Astrocyte (in vitro differentiated cells and primary cell): ENCODE results near the gene B3GALT4. TPM values are rescaled to one million over a fixed set of nuclear protein-coding genes. Genes with fewer than 3 reads are reported as not detected.

Source experiments
- DNase-seq: peaks from one replicate; pipeline ENCODE4 v3.0.0-alpha.2; 2010; ENCODE audit warnings: low read depth
- FAIRE-seq: peaks from 2 replicates; lab custom pipeline; 2011; peaks lifted over from hg19 to GRCh38; lab: Jason Lieb, UNC
- H2AFZ ChIP-seq: 2 replicates; pipeline ENCODE4 v1.6.0; 2012; ENCODE audit warnings: low read depth, low read length, inconsistent platforms
- H3K27ac ChIP-seq: 2 replicates; pipeline ENCODE4 v1.5.1; 2011; ENCODE audit warnings: low read depth, low read length, inconsistent platforms
- H3K27me3 ChIP-seq: 2 replicates; pipeline ENCODE4 v1.6.0; 2011; ENCODE audit warnings: low read length, inconsistent platforms; ENCODE audit not compliant: insufficient read depth
- H3K36me3 ChIP-seq: 2 replicates; pipeline ENCODE4 v1.5.1; 2011; ENCODE audit warnings: low read length, inconsistent platforms; ENCODE audit not compliant: insufficient read depth
- H3K4me1 ChIP-seq: 2 replicates; pipeline ENCODE4 v1.5.1; 2011; ENCODE audit warnings: low read length, inconsistent platforms; ENCODE audit not compliant: insufficient read depth
- H3K4me2 ChIP-seq: 2 replicates; pipeline ENCODE4 v1.6.0; 2012; ENCODE audit warnings: low read length, inconsistent platforms
- H3K4me3 ChIP-seq: 2 replicates; pipeline ENCODE4 v1.5.1; 2011; ENCODE audit warnings: low read depth, mild to moderate bottlenecking, low read length, inconsistent platforms; ENCODE audit not compliant: insufficient read depth
- H3K79me2 ChIP-seq: 2 replicates; pipeline ENCODE4 v1.6.0; 2012; ENCODE audit warnings: mild to moderate bottlenecking, low read length, inconsistent platforms; ENCODE audit not compliant: insufficient read depth
- H3K9ac ChIP-seq: 2 replicates; pipeline ENCODE4 v1.6.0; 2012; ENCODE audit warnings: mild to moderate bottlenecking, low read length, inconsistent platforms
- H3K9me3 ChIP-seq: 2 replicates; pipeline ENCODE4 v1.5.1; 2012; ENCODE audit warnings: low read depth, mild to moderate bottlenecking, low read length, inconsistent platforms; ENCODE audit not compliant: insufficient read depth
- H4K20me1 ChIP-seq: 2 replicates; pipeline ENCODE4 v1.6.0; 2012; ENCODE audit warnings: low read length, inconsistent platforms; ENCODE audit not compliant: insufficient read depth
- H3K27ac Mint-ChIP-seq: one replicate; pipeline ENCODE4 v1.8.0; 2021; ENCODE audit warnings: mild to moderate bottlenecking, mixed read lengths; ENCODE audit not compliant: unreplicated experiment
- H3K27me3 Mint-ChIP-seq: one replicate; pipeline ENCODE4 v1.8.0; 2021; ENCODE audit warnings: low read depth, mixed read lengths; ENCODE audit not compliant: unreplicated experiment
- H3K36me3 Mint-ChIP-seq: one replicate; pipeline ENCODE4 v1.8.0; 2021; ENCODE audit warnings: low read depth, mixed read lengths; ENCODE audit not compliant: unreplicated experiment
- H3K4me1 Mint-ChIP-seq: one replicate; pipeline ENCODE4 v1.8.0; 2021; ENCODE audit warnings: low read depth, mixed read lengths; ENCODE audit not compliant: unreplicated experiment
- H3K4me3 Mint-ChIP-seq: one replicate; pipeline ENCODE4 v1.8.0; 2021; ENCODE audit warnings: mild to moderate bottlenecking, moderate library complexity, mixed read lengths; ENCODE audit not compliant: unreplicated experiment
- H3K9me3 Mint-ChIP-seq: one replicate; pipeline ENCODE4 v1.8.0; 2021; ENCODE audit warnings: mild to moderate bottlenecking, mixed read lengths; ENCODE audit not compliant: unreplicated experiment
- CTCF ChIP-seq: IDR thresholded peaks from 2 replicates; pipeline ENCODE4 v1.5.1; 2011; ENCODE audit warnings: low read depth, mild to moderate bottlenecking, inconsistent platforms, low read length, moderate library complexity; ENCODE audit not compliant: insufficient read depth
- EZH2 ChIP-seq: IDR thresholded peaks from 2 replicates; pipeline ENCODE4 v1.6.1; 2012; ENCODE audit warnings: mild to moderate bottlenecking, low read length, inconsistent platforms; ENCODE audit not compliant: insufficient read depth
- total RNA-seq: library from RNA; stranded (reverse); gene quantifications from 2 replicates; pipeline ENCODE4 v1.2.1, GENCODE V29; 2021

The B3GALT4 gene
- total RNA-seq, 1 donor from 2014 or later, result 1.5 TPM

DNA sequence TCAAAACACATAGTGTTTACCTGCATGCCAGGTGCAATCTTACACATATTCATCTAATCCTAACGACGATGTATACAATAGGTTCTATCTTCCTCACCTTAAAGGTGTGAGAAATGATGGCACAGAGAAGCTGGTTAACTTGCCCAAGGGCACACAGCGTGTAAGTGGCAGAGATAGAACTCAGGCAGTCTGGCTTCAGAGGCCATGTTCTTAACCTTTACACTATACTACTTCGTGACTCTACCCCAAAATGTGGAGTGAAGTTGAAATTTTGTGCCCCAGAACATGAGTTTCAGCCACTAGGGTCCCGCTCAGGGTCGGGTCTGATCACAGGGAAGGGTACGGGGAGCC, 5.8 kb upstream of the B3GALT4 start:
- H3K27ac Mint-ChIP-seq, result peak overlapping the region; percentile 100
- peaks cover 35% of the 10 kb centered on the region for H3K4me1 ChIP-seq
- no peaks in the 10 kb centered on the region for H3K27me3 ChIP-seq
- H3K9me3 ChIP-seq, result no peaks in the 10 kb centered on the region
- peaks cover 44% of the 10 kb centered on the region for H3K36me3 ChIP-seq
- H3K4me1 Mint-ChIP-seq, result peaks cover 23% of the 10 kb centered on the region
- peak overlapping the region; percentile 95 for H3K4me2 ChIP-seq
- H3K9ac ChIP-seq, result peak overlapping the region; percentile 90
- FAIRE-seq (no peak), DNase-seq (no peak)
- H2AFZ ChIP-seq, result peak overlapping the region; percentile 93
- H3K4me3 ChIP-seq, result peak overlapping the region; percentile 97
- H3K27me3 Mint-ChIP-seq, result no peaks in the 10 kb centered on the region
- H3K9me3 Mint-ChIP-seq, result no peaks in the 10 kb centered on the region
- peaks cover 66% of the 10 kb centered on the region for H3K79me2 ChIP-seq
- H3K36me3 Mint-ChIP-seq, result peaks cover 22% of the 10 kb centered on the region
- no peak for TF ChIP-seq EZH2
- no peak for TF ChIP-seq CTCF
- H3K4me3 Mint-ChIP-seq, result peak overlapping the region; percentile 100
- H3K27ac ChIP-seq, result peak overlapping the region; percentile 95
- peaks cover 41% of the 10 kb centered on the region for H4K20me1 ChIP-seq

DNA sequence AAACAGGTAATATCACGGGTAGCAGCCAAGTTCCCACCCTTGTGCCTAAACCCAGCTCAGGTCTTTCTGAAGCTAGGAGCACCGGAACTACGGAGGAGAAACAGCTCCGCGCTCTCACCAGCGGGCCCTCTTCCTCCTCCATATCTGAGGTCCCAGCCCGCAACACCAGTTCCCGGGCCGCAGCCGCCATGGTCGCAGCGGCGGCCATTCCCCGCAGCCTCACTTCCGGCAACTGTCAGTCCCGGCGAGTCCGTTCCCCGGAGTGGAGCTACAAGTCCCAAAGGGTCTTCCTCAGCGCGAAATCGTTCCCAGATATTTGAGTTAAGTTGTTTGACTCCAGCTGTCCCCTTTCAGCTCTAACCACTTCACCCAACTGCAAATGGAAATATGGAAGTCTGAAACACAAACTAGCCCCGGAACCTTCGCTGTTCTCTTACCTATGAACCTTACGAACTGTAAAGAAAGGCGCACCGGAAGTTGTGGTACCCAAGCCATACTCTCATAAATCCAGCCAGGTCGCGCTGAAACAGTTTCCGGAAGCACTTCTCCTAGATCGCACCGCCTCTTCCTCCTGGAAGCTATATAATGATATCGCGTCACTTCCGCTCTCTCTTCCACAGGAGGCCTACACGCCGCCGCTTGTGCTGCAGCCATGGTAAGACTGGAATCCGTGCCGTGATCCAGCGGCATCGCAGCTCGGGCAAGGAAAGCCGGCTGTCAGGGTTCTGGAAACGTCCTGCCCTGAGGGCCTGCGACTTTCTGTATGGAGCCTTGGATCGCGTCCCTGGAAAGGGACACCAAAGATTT, 5.3 kb upstream of the B3GALT4 start, which contains the start of the genes RPS18 and VPS52:
Gene RPS18 (plus strand): TSS at position 608 of the 807 bp plus-strand sequence. CDS start 45 bp downstream, at position 653.
Gene VPS52 (minus strand): TSS at position 409 of the 807 bp plus-strand sequence. CDS start 201 bp downstream, at position 208.
- Histone ChIP-seq H4K20me1 (peaks cover 47% of the 10 kb centered on the region), H3K4me1 (peaks cover 40% of the 10 kb centered on the region), H3K79me2 (peaks cover 66% of the 10 kb centered on the region), H3K27me3 (no peaks in the 10 kb centered on the region), H3K9ac (peak within 1 kb of the TSS; percentile 90), H3K27ac (peak within 1 kb of the TSS; percentile 95), H2AFZ (peak within 1 kb of the TSS; percentile 93), H3K4me2 (peak within 1 kb of the TSS; percentile 95), H3K36me3 (peaks cover 50% of the 10 kb centered on the region), H3K4me3 (peak within 1 kb of the TSS; percentile 97), H3K9me3 (no peaks in the 10 kb centered on the region)
- DNase-seq, result peak; percentile 99
- H3K36me3 Mint-ChIP-seq, result peaks cover 18% of the 10 kb centered on the region
- H3K27ac Mint-ChIP-seq, result peak within 1 kb of the TSS; percentile 100
- peaks cover 26% of the 10 kb centered on the region for H3K4me1 Mint-ChIP-seq
- FAIRE-seq, result peak; percentile 71
- TF ChIP-seq EZH2 (no peak), CTCF (no peak)
- peak within 1 kb of the TSS; percentile 100 for H3K4me3 Mint-ChIP-seq
- H3K9me3 Mint-ChIP-seq, result no peaks in the 10 kb centered on the region
- no peaks in the 10 kb centered on the region for H3K27me3 Mint-ChIP-seq
